HUES64 (cell line): ENCODE measurements around the gene CCDC92.
A peak's percentile ranks its signal among the peaks of the same experiment; 100 is the strongest.

Experiments used
- H3K27ac ChIP-seq: 2 replicates; pipeline ENCODE4 v1.7.0; 2013; ENCODE audit warnings: low read depth, low read length, inconsistent platforms
- H3K27me3 ChIP-seq: 2 replicates; pipeline ENCODE4 v1.6.1; 2013; ENCODE audit warnings: mild to moderate bottlenecking, low read length; ENCODE audit not compliant: insufficient read depth
- H3K36me3 ChIP-seq: 2 replicates; pipeline ENCODE4 v1.6.1; 2013; ENCODE audit warnings: mild to moderate bottlenecking, low read length; ENCODE audit not compliant: insufficient read depth
- H3K4me1 ChIP-seq: 2 replicates; pipeline ENCODE4 v1.6.1; 2013; ENCODE audit warnings: mild to moderate bottlenecking, low read length, moderate library complexity; ENCODE audit not compliant: insufficient read depth
- H3K4me3 ChIP-seq: 2 replicates; pipeline ENCODE4 v1.5.1; 2013; ENCODE audit warnings: mild to moderate bottlenecking, low read length, moderate library complexity
- H3K9ac ChIP-seq: 2 replicates; pipeline ENCODE4 v1.6.1; 2013; ENCODE audit warnings: mild to moderate bottlenecking, low read depth, low read length
- H3K9me3 ChIP-seq: 2 replicates; pipeline ENCODE4 v1.6.1; 2013; ENCODE audit warnings: low read depth, low read length; ENCODE audit not compliant: insufficient read depth
- WGBS: fragments of 150-250, 120-280 bp; methylation state at CpG from one replicate; pipeline ENCODE4 v1.1.7; 2013; ENCODE audit warnings: missing lambda C conversion rate; 5-methylcytosine and 5-hydroxymethylcytosine counted together

CCDC92 gene

DNA sequence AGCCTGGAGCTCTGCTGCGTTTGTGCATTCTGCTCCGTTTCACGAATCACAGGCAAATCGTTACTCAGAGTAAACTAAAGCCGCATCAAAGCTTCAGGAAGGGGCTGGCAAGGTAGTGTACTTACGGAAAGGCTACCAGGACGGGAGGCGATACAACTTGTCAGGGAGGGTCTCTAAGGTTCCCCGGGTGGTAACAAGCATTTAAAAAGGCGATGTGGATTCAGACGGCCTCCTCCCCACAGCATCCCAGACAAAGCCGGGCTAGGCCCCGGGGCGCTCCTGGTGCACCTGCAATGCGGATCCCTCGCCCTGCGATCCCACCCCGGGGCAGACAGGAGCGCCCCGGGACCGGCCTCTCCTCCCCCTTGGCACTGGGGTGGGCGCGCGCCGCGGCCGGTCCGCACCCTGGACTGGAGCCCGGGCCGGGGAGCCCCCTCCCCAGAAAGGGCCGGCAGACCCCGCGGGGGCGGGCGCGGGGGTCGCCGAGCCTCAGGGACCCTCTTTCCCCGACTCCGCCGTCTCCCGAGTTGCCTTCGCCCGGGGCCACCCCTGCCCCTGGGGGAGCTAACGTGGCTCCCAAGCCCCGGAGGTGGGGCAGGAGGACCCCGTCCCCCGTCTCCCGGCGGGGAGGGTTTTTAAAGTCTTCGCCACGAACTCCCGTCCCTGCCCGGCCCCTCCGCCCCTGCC is 718 bp downstream of the CCDC92 start:
- H3K9ac ChIP-seq: no peak overlapping the region; the same call in 1 of the 2 replicates

DNA sequence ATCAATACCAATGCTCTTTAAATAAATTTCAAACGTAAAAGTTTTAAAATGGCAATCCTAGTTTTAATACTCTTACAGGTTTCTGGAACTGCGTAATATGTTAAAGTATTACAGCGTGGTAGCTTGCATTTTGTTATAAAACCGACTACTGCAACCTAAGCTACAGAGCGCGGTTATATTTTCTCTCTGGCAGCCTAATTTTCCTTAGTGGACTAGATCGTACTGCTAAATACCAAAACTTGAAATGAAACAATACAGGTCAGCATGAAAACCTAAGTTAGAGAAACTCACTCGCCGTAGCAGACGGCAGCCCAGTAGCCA is 1.2 kb downstream of the CCDC92 start:
- no peak overlapping the region for H3K27ac ChIP-seq
- no peak overlapping the region for H3K9ac ChIP-seq
- H3K27me3 ChIP-seq: peaks cover 82% of the 10 kb centered on the region
- H3K9me3 ChIP-seq: no peaks in the 10 kb centered on the region
- peak overlapping the region; percentile 55 for H3K4me3 ChIP-seq
- H3K4me1 ChIP-seq: peaks cover 13% of the 10 kb centered on the region; the same call in 1 of the 2 replicates
- 14% methylated on average over 9 of the region's 10 CpGs for WGBS
- peaks cover 3% of the 10 kb centered on the region; the same call in 1 of the 2 replicates for H3K36me3 ChIP-seq

More for the DNA sequence above, 718 bp downstream of the CCDC92 start:
- Histone ChIP-seq H3K4me3 (peak overlapping the region; percentile 55), H3K9me3 (no peaks in the 10 kb centered on the region), H3K4me1 (peaks cover 13% of the 10 kb centered on the region; the same call in 1 of the 2 replicates), H3K36me3 (peaks cover 3% of the 10 kb centered on the region; the same call in 1 of the 2 replicates), H3K27me3 (peaks cover 78% of the 10 kb centered on the region), H3K27ac (no peak overlapping the region)
- under 1% methylated on average over 55 of the region's 55 CpGs for WGBS

DNA sequence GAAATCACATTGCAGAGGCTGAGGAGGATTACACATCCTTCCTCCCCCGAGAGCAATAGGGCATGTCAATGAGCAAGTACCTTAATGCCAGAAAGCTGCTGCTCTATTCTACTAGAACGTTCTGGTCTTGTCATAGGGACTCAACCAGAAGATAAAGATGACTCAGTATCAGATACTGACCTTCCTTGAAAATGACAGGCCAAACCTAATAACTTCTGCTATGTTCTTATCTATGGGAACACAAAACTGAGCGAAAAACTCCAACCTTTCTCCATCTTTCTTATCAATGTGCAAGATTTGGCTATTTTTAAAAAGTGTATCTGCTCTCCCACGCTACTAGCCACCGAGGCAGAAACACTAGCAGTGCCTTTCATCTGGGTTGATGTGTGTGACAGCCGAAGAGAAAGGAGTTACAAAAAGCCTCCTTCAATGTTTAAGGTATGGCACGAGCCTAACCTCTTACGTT is 5.5 kb downstream of the CCDC92 start:
- Histone ChIP-seq H3K27ac (no peak overlapping the region), H3K36me3 (no peaks in the 10 kb centered on the region), H3K4me1 (peaks cover 7% of the 10 kb centered on the region; the same call in 1 of the 2 replicates), H3K4me3 (no peak overlapping the region), H3K9ac (no peak overlapping the region), H3K9me3 (no peaks in the 10 kb centered on the region), H3K27me3 (peaks cover 95% of the 10 kb centered on the region)
- 86% methylated on average over 8 of the region's 8 CpGs for WGBS

DNA sequence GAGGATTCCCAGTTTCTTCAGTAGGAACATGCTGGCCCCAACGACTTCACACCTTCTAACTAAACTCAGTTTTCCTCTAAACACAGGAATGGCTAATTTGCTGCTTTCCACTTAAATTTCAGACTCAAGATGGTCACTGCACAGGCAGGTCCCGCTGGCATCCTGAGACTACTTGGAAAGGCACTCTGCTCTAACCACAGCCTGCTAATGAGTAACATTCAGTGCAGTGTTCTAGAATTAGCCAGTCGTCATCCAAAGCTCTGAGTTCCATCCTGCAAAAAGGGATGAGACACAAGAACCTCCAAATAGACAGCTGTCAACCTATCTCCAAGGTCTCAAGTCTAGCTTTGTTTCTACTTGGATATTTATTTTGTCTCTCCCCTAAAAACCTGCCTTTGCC is 6.0 kb downstream of the CCDC92 start:
- Histone ChIP-seq H3K4me3 (no peak overlapping the region), H3K9ac (no peak overlapping the region), H3K4me1 (peaks cover 7% of the 10 kb centered on the region; the same call in 1 of the 2 replicates), H3K9me3 (no peaks in the 10 kb centered on the region), H3K36me3 (no peaks in the 10 kb centered on the region), H3K27me3 (peaks cover 100% of the 10 kb centered on the region), H3K27ac (no peak overlapping the region)
- 73% methylated on average over 3 of the region's 3 CpGs for WGBS

DNA sequence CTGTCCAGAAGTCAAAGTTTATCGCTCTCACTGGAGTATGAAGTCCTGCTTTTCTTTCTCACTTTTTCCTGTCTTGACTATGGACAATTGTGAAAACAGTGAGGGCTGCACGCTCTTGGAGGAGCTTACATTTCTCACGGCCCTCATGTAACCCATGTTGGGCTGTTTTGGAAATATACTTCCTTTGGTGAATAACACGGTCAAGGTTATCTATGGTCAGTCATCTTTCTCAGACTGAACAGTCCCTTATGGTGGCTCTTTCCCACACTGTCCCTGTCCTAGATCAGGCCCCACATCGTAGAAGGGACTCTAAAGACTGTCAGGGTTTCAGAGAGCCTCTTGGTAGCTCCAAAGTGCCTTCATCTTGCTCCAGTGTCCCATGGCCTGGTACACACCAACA is 7.2 kb downstream of the CCDC92 start:
- no peak overlapping the region for H3K9ac ChIP-seq
- H3K36me3 ChIP-seq: no peaks in the 10 kb centered on the region
- no peaks in the 10 kb centered on the region for H3K4me1 ChIP-seq
- H3K27ac ChIP-seq: no peak overlapping the region
- peaks cover 100% of the 10 kb centered on the region for H3K27me3 ChIP-seq
- no peaks in the 10 kb centered on the region for H3K9me3 ChIP-seq
- 73% methylated on average over 5 of the region's 5 CpGs for WGBS
- H3K4me3 ChIP-seq: no peak overlapping the region

DNA sequence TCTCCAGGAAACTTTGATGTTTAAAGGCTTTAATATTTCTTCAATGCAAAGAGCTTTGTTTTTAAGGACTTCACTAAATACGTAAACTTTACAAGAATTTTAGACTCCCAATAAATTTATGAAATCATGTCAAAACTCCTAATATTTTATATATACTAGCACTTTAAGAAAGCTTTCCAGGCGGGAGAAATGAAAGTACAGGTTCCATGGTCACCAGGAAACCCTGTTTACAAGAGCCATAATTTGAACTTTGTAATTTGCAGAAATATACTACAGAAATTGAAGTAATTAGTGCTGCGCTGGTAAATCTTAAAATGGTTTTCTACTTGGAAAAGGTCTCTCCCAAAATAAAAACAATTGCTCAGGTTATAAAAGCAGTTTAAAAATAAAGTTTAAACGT is 8.8 kb downstream of the CCDC92 start:
- Histone ChIP-seq H3K27ac (no peak overlapping the region), H3K36me3 (no peaks in the 10 kb centered on the region), H3K9ac (no peak overlapping the region), H3K9me3 (no peaks in the 10 kb centered on the region), H3K4me3 (no peak overlapping the region), H3K27me3 (peaks cover 99% of the 10 kb centered on the region), H3K4me1 (no peaks in the 10 kb centered on the region)
- WGBS: 88% methylated on average over 3 of the region's 4 CpGs

DNA sequence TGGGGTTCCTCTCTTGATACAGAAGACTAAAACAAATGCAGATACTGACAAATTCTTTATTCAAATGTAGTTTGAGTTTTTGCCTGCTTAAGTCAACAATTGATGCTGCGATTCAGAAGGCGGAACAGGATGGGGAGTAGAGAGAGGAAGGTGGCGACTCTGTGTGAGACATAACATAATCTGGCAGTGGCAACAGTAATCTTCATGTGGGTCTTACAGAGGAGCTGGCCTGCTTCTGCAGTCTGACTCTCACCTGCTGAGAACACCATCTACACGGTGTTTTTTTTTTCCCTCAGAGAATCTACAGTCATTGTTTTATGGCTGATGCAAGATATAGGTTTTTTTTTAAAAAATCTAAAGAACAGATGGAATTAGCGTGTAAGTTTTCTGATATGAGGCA is 10.1 kb downstream of the CCDC92 start:
- H3K9me3 ChIP-seq: no peaks in the 10 kb centered on the region
- no peak overlapping the region for H3K9ac ChIP-seq
- H3K27me3 ChIP-seq: peaks cover 94% of the 10 kb centered on the region
- no peaks in the 10 kb centered on the region for H3K36me3 ChIP-seq
- 77% methylated on average over 5 of the region's 5 CpGs for WGBS
- H3K4me3 ChIP-seq: no peak overlapping the region
- no peak overlapping the region for H3K27ac ChIP-seq
- no peaks in the 10 kb centered on the region for H3K4me1 ChIP-seq

DNA sequence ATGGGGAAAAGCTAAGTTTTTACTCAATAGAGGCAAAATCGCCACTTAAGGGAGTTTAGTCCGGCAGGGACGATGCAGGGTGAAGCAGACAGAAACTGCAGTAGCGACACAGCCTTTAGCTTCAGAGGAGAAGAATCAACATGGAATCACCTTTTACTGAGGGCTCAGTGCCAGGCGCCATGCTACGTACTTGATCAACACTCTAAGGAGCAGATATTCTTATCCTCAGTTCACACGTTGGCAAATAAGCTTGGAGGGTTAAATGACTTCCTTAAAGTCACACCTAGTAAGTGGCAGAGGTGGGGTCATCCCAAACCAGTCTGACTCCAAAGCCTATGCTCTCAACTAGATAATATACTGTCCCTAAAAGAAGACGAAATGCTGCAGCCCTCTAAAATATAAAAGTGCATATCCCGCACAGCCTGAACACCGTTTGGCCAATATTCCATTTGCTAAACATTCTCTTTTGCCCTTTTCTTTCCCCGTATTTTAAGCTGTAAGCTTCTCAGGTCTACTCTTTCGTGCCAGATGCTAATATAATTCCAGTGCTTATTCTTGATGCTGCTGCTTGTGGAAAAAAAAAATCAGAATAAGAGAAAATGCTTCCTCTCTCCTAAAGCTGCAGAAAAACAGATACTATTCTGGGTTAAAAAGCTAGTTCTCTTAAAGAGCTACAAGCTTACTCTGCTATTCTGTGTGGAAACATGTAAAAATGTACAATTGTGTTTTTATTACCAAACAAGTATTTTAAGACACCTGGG is 10.9 kb downstream of the CCDC92 start:
- WGBS: 82% methylated on average over 11 of the region's 12 CpGs
- H3K27ac ChIP-seq: no peak overlapping the region
- H3K9ac ChIP-seq: no peak overlapping the region
- no peak overlapping the region for H3K4me3 ChIP-seq
- no peaks in the 10 kb centered on the region for H3K9me3 ChIP-seq
- H3K36me3 ChIP-seq: no peaks in the 10 kb centered on the region
- peaks cover 93% of the 10 kb centered on the region for H3K27me3 ChIP-seq
- H3K4me1 ChIP-seq: no peaks in the 10 kb centered on the region

DNA sequence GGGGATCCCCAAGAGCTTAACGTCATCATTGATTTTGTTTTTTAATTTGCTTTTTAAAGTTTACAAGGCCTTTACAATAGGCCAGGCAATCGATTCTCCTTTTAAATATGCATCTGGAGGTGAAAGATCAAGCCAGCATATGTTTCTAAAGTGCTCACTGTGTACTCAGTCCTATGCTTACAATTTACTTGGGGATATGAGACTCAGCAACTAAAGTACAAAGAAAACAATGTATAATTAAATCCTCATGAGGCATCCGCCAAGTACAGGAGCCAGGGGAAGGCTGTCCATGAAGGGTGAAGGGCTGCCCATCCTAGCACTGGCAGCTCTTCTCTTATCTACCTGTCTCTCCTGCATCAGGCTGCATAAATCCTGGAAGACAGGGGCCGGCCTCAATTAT is 11.8 kb downstream of the CCDC92 start:
- H3K27ac ChIP-seq: no peak overlapping the region
- no peak overlapping the region for H3K9ac ChIP-seq
- no peak overlapping the region for H3K4me3 ChIP-seq
- H3K4me1 ChIP-seq: no peaks in the 10 kb centered on the region
- H3K9me3 ChIP-seq: no peaks in the 10 kb centered on the region
- WGBS: 94% methylated on average over 4 of the region's 4 CpGs
- H3K27me3 ChIP-seq: peaks cover 93% of the 10 kb centered on the region
- no peaks in the 10 kb centered on the region for H3K36me3 ChIP-seq

DNA sequence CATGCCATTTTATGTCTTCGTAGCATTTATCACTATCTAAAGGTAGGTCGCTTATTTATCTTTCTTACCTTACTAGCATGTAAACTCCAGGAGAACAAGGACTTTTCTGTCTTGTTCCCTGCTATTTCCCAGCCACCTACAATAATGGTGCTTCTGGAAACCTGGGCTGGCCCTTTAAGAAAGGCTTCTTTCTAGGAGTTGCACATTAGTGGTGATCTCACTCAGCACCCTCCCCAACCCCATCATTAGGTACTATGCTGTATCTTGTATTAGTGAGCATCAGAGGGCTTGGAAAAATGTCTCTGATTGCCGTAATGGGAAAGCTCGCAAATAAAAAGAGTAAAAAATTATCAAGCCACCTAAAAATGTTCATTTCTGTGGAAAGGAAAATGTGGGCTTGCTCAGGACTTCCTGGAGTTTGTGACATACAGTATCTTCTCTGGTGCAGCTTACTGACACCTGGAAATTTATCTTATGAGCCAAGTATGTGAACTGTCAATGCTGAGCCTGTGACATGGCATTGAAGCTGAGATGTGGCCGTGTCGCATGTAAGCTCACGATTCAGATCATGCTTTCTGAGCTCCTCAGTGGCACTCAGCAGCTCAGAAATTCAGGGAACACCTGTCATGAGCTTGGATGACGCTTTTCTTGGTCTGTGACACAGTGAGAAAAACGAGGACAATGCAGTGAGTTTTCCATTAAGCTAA is 12.4 kb downstream of the CCDC92 start:
- WGBS: 91% methylated on average over 9 of the region's 9 CpGs
- no peak overlapping the region for H3K4me3 ChIP-seq
- no peak overlapping the region for H3K9ac ChIP-seq
- H3K4me1 ChIP-seq: no peaks in the 10 kb centered on the region
- no peak overlapping the region for H3K27ac ChIP-seq
- peaks cover 92% of the 10 kb centered on the region for H3K27me3 ChIP-seq
- no peaks in the 10 kb centered on the region for H3K9me3 ChIP-seq
- no peaks in the 10 kb centered on the region for H3K36me3 ChIP-seq

DNA sequence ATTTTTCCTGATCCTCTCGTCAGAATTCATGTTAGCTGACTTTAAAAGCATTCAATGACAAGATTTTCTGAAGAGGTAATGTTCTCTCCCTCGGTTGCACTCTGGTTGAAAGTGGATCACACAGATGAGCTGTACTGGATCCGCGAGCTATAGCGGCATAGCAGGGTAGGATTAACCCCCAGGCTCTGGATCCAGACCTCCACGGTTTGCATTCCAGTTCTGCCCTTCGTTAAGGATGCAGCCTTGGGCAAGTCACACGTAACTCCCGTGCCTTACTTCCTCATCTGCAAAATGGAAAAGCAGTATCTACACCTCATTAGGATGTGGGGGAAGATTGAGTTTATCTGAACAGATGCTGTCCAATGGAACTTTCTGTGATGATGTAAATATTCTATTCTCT is 13.8 kb downstream of the CCDC92 start:
- Histone ChIP-seq H3K4me3 (no peak overlapping the region), H3K9ac (no peak overlapping the region), H3K27me3 (peaks cover 89% of the 10 kb centered on the region), H3K9me3 (no peaks in the 10 kb centered on the region), H3K36me3 (no peaks in the 10 kb centered on the region), H3K4me1 (no peaks in the 10 kb centered on the region), H3K27ac (no peak overlapping the region)
- 80% methylated on average over 9 of the region's 9 CpGs for WGBS
